ENCODE data around the gene MAN2B2.
"Not testable (repeated sequence)": the region's sequence is repeated elsewhere in the genome, so short reads cannot be mapped to it uniquely, and the experiment has no call there.

The MAN2B2 gene

GRCh38 chr4:6622744-6623143, 47.8 kb downstream of the MAN2B2 start:
- no peak overlapping the region for H3K4me3 ChIP-seq (replicated peaks; ENCODE audit: low read depth, low read length)
- TF ChIP-seq CTCF (IDR thresholded peaks at IDR 0.05; ENCODE audit: low read depth, low read length, missing control alignments) = no peak
- no peak for DNase-seq (ENCODE audit: extremely low read depth, low read depth)

GRCh38 chr4:6625256-6625655, 50.3 kb downstream of the MAN2B2 start:
- no peak overlapping the region for H3K4me3 ChIP-seq (replicated peaks; ENCODE audit: low read depth, low read length)
- DNase-seq (ENCODE audit: extremely low read depth, low read depth) = no peak
- TF ChIP-seq CTCF (IDR thresholded peaks at IDR 0.05; ENCODE audit: low read depth, low read length, missing control alignments) = no peak

GRCh38 chr4:6626066-6626465, 51.1 kb downstream of the MAN2B2 start:
- no peak for DNase-seq (ENCODE audit: extremely low read depth, low read depth)
- no peak for TF ChIP-seq CTCF (IDR thresholded peaks at IDR 0.05; ENCODE audit: low read depth, low read length, missing control alignments)
- H3K4me3 ChIP-seq (replicated peaks; ENCODE audit: low read depth, low read length) = no peak overlapping the region

GRCh38 chr4:6627832-6628231, 52.8 kb downstream of the MAN2B2 start:
- no peak for TF ChIP-seq CTCF (IDR thresholded peaks at IDR 0.05; ENCODE audit: low read depth, low read length, missing control alignments)
- DNase-seq (ENCODE audit: extremely low read depth, low read depth) = no peak
- no peak overlapping the region for H3K4me3 ChIP-seq (replicated peaks; ENCODE audit: low read depth, low read length)

- not testable (repeated sequence) for DNase-seq (ENCODE audit: extremely low read depth, low read depth); H3K4me3 ChIP-seq (replicated peaks; ENCODE audit: low read depth, low read length)
These were observed 53.5 kb downstream of the MAN2B2 start for GRCh38 chr4:6628484-6628883.

GRCh38 chr4:6632125-6632524, 57.1 kb downstream of the MAN2B2 start:
- DNase-seq (ENCODE audit: extremely low read depth, low read depth) = no peak
- H3K4me3 ChIP-seq (replicated peaks; ENCODE audit: low read depth, low read length) = no peak overlapping the region
- no peak for TF ChIP-seq CTCF (IDR thresholded peaks at IDR 0.05; ENCODE audit: low read depth, low read length, missing control alignments)

DNA sequence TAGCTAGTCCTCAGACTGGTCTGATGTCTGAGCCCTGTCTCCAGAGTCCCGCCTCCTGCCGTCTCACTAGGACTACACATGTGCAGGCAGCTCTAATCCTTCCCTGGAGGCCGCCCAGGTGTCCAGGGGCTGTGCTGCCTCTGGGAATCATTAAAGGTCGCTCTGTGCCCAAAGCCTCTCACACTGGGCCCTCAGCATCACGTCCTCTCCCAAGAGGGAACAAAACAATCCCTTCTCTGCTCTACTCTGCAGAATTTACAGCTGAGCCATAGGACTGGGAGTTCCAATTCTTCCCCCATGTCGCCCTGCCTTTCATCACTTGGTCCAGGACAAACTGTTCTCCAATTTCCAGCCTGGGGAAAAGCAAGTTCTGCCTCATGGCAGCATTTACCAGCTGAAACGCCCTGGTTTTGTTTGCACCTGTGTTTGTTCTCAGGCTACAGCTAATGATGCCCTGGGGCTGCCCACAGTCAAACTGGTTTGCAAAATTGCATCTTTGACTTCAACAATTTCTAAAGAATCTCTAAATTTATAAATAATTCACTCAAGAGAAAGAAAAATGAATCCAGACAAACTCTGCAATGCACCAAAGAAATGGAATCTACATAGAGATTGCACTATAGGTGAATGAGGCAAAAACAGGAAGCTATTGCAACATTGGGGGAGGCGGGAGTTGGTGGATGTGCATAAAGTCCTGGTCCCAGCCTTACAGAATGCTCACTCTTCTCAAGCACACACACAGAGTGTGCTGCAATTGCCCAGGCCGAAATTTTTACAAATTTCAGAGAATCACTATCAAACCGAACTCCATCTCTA, 58.3 kb downstream of the MAN2B2 start:
- DNase-seq (ENCODE audit: extremely low read depth, low read depth) = no peak
- no peak overlapping the region for H3K4me3 ChIP-seq (replicated peaks; ENCODE audit: low read depth, low read length)
- no peak for TF ChIP-seq CTCF (IDR thresholded peaks at IDR 0.05; ENCODE audit: low read depth, low read length, missing control alignments)
